SH-SY5Y (cell line): Measurements from ENCODE around the gene STAG1.

Experiments used
- GATA2 ChIP-seq: IDR thresholded peaks from 2 replicates; pipeline ENCODE4 v1.6.1; 2011; ENCODE audit warnings: mild to moderate bottlenecking, low read depth, low read length
- GATA3 ChIP-seq: IDR thresholded peaks from 2 replicates; pipeline ENCODE4 v1.6.1; 2011; ENCODE audit warnings: low read depth, mild to moderate bottlenecking, low read length, moderate library complexity

GRCh38 chr3:136634821-136635220 is 117.4 kb downstream of the STAG1 start:
- TF ChIP-seq GATA2 (no peak), GATA3 (no peak)
